H9 (cell line): ENCODE results near the gene NCKAP5. TPM values are rescaled to one million over a fixed set of nuclear protein-coding genes. Genes with fewer than 3 reads are reported as not detected.

Source experiments
- DNase-seq: peaks from one replicate; pipeline ENCODE4 v3.0.0-alpha.2; 2017
- H2AFZ ChIP-seq: one replicate; pipeline ENCODE4 v1.6.1; 2013; ENCODE audit warnings: mild to moderate bottlenecking, low read length, control low read depth, moderate library complexity
- H2AK5ac ChIP-seq: 2 replicates; pipeline ENCODE4 v1.6.1; 2013; ENCODE audit warnings: low read length, control low read depth, mixed read lengths; ENCODE audit not compliant: insufficient read length
- H2BK120ac ChIP-seq: one replicate; pipeline ENCODE4 v1.6.1; 2013; ENCODE audit warnings: low read depth, mild to moderate bottlenecking, low read length, control low read depth, inconsistent platforms; ENCODE audit not compliant: poor library complexity, severe bottlenecking
- H2BK12ac ChIP-seq: 2 replicates; pipeline ENCODE4 v1.6.1; 2013; ENCODE audit warnings: low read length, control low read depth, mixed read lengths, low read depth; ENCODE audit not compliant: insufficient read length
- H2BK15ac ChIP-seq: 2 replicates; pipeline ENCODE4 v1.6.1; 2013; ENCODE audit warnings: low read depth, low read length, control low read depth
- H2BK20ac ChIP-seq: one replicate; pipeline ENCODE4 v1.6.1; 2013; ENCODE audit warnings: low read depth, mild to moderate bottlenecking, low read length, control low read depth, inconsistent platforms; ENCODE audit not compliant: poor library complexity, severe bottlenecking
- H2BK5ac ChIP-seq: 2 replicates; pipeline ENCODE4 v1.6.1; 2013; ENCODE audit warnings: low read length, control low read depth, mixed read lengths; ENCODE audit not compliant: insufficient read length
- H3K14ac ChIP-seq: 2 replicates; pipeline ENCODE4 v1.6.1; 2013; ENCODE audit warnings: low read length, control low read depth; ENCODE audit not compliant: insufficient read depth
- H3K18ac ChIP-seq: 2 replicates; pipeline ENCODE4 v1.6.1; 2013; ENCODE audit warnings: low read depth, mild to moderate bottlenecking, mixed read lengths, low read length, control low read depth; ENCODE audit not compliant: insufficient read length
- H3K23ac ChIP-seq: 2 replicates; pipeline ENCODE4 v1.6.1; 2013; ENCODE audit warnings: low read length, control low read depth, mixed read lengths, low read depth; ENCODE audit not compliant: insufficient read length
- H3K23me2 ChIP-seq: 2 replicates; pipeline ENCODE4 v1.6.1; 2013; ENCODE audit warnings: low read depth, mild to moderate bottlenecking, mixed read lengths, low read length, control low read depth; ENCODE audit not compliant: insufficient read length, poor library complexity, severe bottlenecking
- H3K27ac ChIP-seq: 2 replicates; pipeline ENCODE4 v1.5.1; 2013; ENCODE audit warnings: low read length, control low read depth, mixed read lengths, low read depth; ENCODE audit not compliant: insufficient read length
- H3K27me3 ChIP-seq: 2 replicates; pipeline ENCODE4 v1.6.1; 2013; ENCODE audit warnings: low read length, control low read depth, inconsistent platforms; ENCODE audit not compliant: insufficient read depth
- H3K4ac ChIP-seq: 2 replicates; pipeline ENCODE4 v1.6.1; 2013; ENCODE audit warnings: low read depth, mild to moderate bottlenecking, control low read depth, inconsistent platforms, low read length, moderate library complexity
- H3K4me1 ChIP-seq: 2 replicates; pipeline ENCODE4 v1.6.1; 2013; ENCODE audit warnings: low read length, control low read depth, inconsistent platforms; ENCODE audit not compliant: insufficient read depth
- H3K4me2 ChIP-seq: 2 replicates; pipeline ENCODE4 v1.6.1; 2013; ENCODE audit warnings: low read length, control low read depth, mixed read lengths; ENCODE audit not compliant: insufficient read length, insufficient read depth
- H3K56ac ChIP-seq: 2 replicates; pipeline ENCODE4 v1.6.1; 2013; ENCODE audit warnings: low read depth, mild to moderate bottlenecking, mixed read lengths, low read length, control low read depth; ENCODE audit not compliant: insufficient read length
- H3K79me1 ChIP-seq: 2 replicates; pipeline ENCODE4 v1.6.1; 2013; ENCODE audit warnings: low read depth, mild to moderate bottlenecking, moderate library complexity, low read length, control low read depth, inconsistent platforms; ENCODE audit not compliant: insufficient read depth, poor library complexity, severe bottlenecking
- H3K79me2 ChIP-seq: 2 replicates; pipeline ENCODE4 v1.6.1; 2013; ENCODE audit warnings: low read length, control low read depth, inconsistent platforms; ENCODE audit not compliant: insufficient read depth
- H3K9ac ChIP-seq: 2 replicates; pipeline ENCODE4 v1.6.1; 2013; ENCODE audit warnings: low read length, control low read depth, mixed read lengths; ENCODE audit not compliant: insufficient read length; ENCODE audit errors: extremely low read depth
- H3K9me3 ChIP-seq: one replicate; pipeline ENCODE4 v1.6.1; 2013; ENCODE audit warnings: low read depth, low read length, inconsistent platforms; ENCODE audit not compliant: control insufficient read depth
- H3T11ph ChIP-seq: one replicate; pipeline ENCODE4 v1.6.1; 2013; ENCODE audit warnings: mild to moderate bottlenecking, low read length, control low read depth, inconsistent platforms
- H4K20me1 ChIP-seq: one replicate; pipeline ENCODE4 v1.6.1; 2013; ENCODE audit not compliant: control insufficient read depth, insufficient read length, insufficient read depth
- H4K5ac ChIP-seq: 2 replicates; pipeline ENCODE4 v1.6.1; 2013; ENCODE audit warnings: low read depth, mild to moderate bottlenecking, mixed read lengths, low read length, control low read depth; ENCODE audit not compliant: insufficient read length
- H4K8ac ChIP-seq: replicated peaks from 2 replicates; pipeline ENCODE4 v1.6.1; 2013; ENCODE audit warnings: low read length, control low read depth, mixed read lengths, low read depth; ENCODE audit not compliant: insufficient read length
- H4K91ac ChIP-seq: 2 replicates; pipeline ENCODE4 v1.6.1; 2013; ENCODE audit warnings: low read depth, mild to moderate bottlenecking, moderate library complexity, mixed read lengths, low read length, control low read depth; ENCODE audit not compliant: insufficient read length
- H3K27ac Mint-ChIP-seq, 3 experiments: 2 replicates in 2 of 3; 3 replicates in 1 of 3; pipeline ENCODE4 v1.8.0; 2020 to 2021; ENCODE audit warnings: mixed read lengths in 3 of 3, mild to moderate bottlenecking in 1 of 3, moderate library complexity in 1 of 3
- H3K27me3 Mint-ChIP-seq: 2 replicates; pipeline ENCODE4 v1.8.0; 2021; ENCODE audit warnings: low read depth, mild to moderate bottlenecking, moderate library complexity, mixed read lengths
- H3K36me3 Mint-ChIP-seq, 3 experiments: 2 replicates in 2 of 3; 3 replicates in 1 of 3; pipeline ENCODE4 v1.8.0; 2020 to 2021; ENCODE audit warnings: low read depth in 3 of 3, mixed read lengths in 3 of 3; ENCODE audit not compliant: insufficient read depth in 1 of 3
- H3K4me1 Mint-ChIP-seq, 2 experiments: 2 replicates each; pipeline ENCODE4 v1.8.0; 2020; ENCODE audit warnings: mixed read lengths in 2 of 2
- H3K4me3 Mint-ChIP-seq, 2 experiments: 2 replicates in 1 of 2; 3 replicates in 1 of 2; pipeline ENCODE4 v1.8.0; 2020 to 2021; ENCODE audit warnings: mild to moderate bottlenecking in 2 of 2, mixed read lengths in 2 of 2, moderate library complexity in 1 of 2
- H3K9me3 Mint-ChIP-seq, 2 experiments: 2 replicates in 1 of 2; 3 replicates in 1 of 2; pipeline ENCODE4 v1.8.0; 2020; ENCODE audit warnings: mild to moderate bottlenecking in 2 of 2, mixed read lengths in 2 of 2, moderate library complexity in 1 of 2
- WGBS: extraction: QIAGEN DNeasy Blood & Tissue Kit; methylation state at CpG from one replicate; pipeline ENCODE4 v1.1.7; 2013; ENCODE audit warnings: missing lambda C conversion rate, low lambda C conversion rate, mixed read lengths; ENCODE audit not compliant: insufficient read length; ENCODE audit errors: extremely low coverage; 5-methylcytosine and 5-hydroxymethylcytosine counted together
- total RNA-seq: library from RNA; stranded (reverse); gene quantifications from 2 replicates; pipeline ENCODE4 v1.2.1, GENCODE V29; 2021
- TF ChIP-seq, protein P1 (sequence below): fragments of 200-600 bp; sonication (generic); conservative IDR thresholded peaks from 3 replicates; pipeline ENCODE4 v1.8.0; 2021; ENCODE audit warnings: antibody characterized with exemption, mild to moderate bottlenecking

Gene NCKAP5
- total RNA-seq, 1 experiment from 2014 or later = 0.26 TPM

DNA sequence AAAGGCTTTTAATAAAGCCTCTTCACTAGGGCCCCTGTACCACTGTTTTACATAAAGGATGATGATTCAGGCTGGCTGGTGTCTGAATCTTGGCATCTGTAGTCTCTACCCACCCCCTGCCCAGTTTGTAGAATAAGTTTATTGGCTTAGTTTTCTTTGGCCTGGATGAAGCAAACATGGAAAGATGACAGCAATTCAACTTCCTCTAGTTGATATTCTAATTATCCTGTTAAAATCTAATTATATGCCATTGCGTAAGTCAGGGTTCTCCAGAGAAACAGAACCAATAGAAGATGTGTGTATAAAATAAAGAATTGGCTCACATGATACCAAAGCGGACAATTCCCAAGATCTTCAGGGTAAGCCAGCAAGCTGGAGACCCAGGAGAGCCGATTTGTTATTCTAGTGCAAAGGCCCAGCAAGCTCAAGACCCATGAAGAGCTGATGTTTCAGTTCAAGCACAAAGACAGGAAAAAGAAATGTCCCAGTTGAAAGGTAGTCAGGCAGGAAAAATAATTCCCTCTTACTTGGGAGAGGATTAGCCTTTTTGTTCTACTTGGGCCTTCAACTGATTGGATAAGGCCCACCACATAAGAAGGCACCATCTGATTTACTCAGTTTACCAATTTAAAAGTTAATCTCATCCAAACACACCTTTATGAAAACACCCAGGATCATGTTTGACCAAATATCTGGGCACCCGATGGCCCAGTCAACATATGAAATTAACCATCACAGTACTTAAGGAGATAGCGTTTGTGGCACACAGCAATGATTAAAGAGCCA lies 815.6 kb downstream of the NCKAP5 start:
- H2BK5ac ChIP-seq = no peak overlapping the region
- no peak overlapping the region for H4K5ac ChIP-seq
- H2BK120ac ChIP-seq = no peak overlapping the region
- no peak overlapping the region for H2AK5ac ChIP-seq
- H3K56ac ChIP-seq = no peak overlapping the region
- TF ChIP-seq, protein P1, sequence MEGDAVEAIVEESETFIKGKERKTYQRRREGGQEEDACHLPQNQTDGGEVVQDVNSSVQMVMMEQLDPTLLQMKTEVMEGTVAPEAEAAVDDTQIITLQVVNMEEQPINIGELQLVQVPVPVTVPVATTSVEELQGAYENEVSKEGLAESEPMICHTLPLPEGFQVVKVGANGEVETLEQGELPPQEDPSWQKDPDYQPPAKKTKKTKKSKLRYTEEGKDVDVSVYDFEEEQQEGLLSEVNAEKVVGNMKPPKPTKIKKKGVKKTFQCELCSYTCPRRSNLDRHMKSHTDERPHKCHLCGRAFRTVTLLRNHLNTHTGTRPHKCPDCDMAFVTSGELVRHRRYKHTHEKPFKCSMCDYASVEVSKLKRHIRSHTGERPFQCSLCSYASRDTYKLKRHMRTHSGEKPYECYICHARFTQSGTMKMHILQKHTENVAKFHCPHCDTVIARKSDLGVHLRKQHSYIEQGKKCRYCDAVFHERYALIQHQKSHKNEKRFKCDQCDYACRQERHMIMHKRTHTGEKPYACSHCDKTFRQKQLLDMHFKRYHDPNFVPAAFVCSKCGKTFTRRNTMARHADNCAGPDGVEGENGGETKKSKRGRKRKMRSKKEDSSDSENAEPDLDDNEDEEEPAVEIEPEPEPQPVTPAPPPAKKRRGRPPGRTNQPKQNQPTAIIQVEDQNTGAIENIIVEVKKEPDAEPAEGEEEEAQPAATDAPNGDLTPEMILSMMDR = no peak
- no peak overlapping the region for H3K27ac ChIP-seq
- no peaks in the 10 kb centered on the region for H3K79me2 ChIP-seq
- no peak overlapping the region for H3K4ac ChIP-seq
- no peaks in the 10 kb centered on the region for H3K36me3 Mint-ChIP-seq
- H3K9me3 Mint-ChIP-seq = no peaks in the 10 kb centered on the region
- no peak overlapping the region for H3K23ac ChIP-seq
- no peak overlapping the region for H2AFZ ChIP-seq
- no peak overlapping the region for H2BK20ac ChIP-seq
- no peak overlapping the region for H4K91ac ChIP-seq
- H3T11ph ChIP-seq = no peak overlapping the region
- no peak overlapping the region for H3K18ac ChIP-seq
- peaks cover 4 to 8% of the 10 kb centered on the region in 2 experiments for H3K4me1 Mint-ChIP-seq
- no CpG with 5 or more reads among the region's 5 CpGs for whole genome bisulfite sequencing
- no peak overlapping the region for H3K4me2 ChIP-seq
- no peaks in the 10 kb centered on the region for H4K20me1 ChIP-seq
- H3K9me3 ChIP-seq = no peaks in the 10 kb centered on the region
- H3K27me3 ChIP-seq = no peaks in the 10 kb centered on the region
- H3K4me1 ChIP-seq = no peaks in the 10 kb centered on the region
- H3K79me1 ChIP-seq = no peaks in the 10 kb centered on the region
- H3K14ac ChIP-seq = no peak overlapping the region
- no peak for DNase-seq
- no peak overlapping the region for H2BK15ac ChIP-seq
- H2BK12ac ChIP-seq = no peak overlapping the region
- H3K23me2 ChIP-seq = no peaks in the 10 kb centered on the region
- H3K4me3 Mint-ChIP-seq = no peak overlapping the region; a peak in 1 of 5 replicates
- H3K9ac ChIP-seq = no peak overlapping the region
- H3K27me3 Mint-ChIP-seq = no peaks in the 10 kb centered on the region
- H3K27ac Mint-ChIP-seq = no peak overlapping the region; a peak in 1 of 7 replicates
- no peak overlapping the region for H4K8ac ChIP-seq
